SHP77 (cell line): ENCODE results near the gene MBD3.
A peak's percentile ranks its signal among the peaks of the same experiment; 100 is the strongest.
"Not testable (repeated sequence)": the region's sequence is repeated elsewhere in the genome, so short reads cannot be mapped to it uniquely, and the experiment has no call there.

ENCODE experiments used
- DNase-seq, 2 experiments: peaks; one replicate each; lab custom pipeline; 2025; lab: John Stamatoyannopoulos, UW

The MBD3 gene

DNA sequence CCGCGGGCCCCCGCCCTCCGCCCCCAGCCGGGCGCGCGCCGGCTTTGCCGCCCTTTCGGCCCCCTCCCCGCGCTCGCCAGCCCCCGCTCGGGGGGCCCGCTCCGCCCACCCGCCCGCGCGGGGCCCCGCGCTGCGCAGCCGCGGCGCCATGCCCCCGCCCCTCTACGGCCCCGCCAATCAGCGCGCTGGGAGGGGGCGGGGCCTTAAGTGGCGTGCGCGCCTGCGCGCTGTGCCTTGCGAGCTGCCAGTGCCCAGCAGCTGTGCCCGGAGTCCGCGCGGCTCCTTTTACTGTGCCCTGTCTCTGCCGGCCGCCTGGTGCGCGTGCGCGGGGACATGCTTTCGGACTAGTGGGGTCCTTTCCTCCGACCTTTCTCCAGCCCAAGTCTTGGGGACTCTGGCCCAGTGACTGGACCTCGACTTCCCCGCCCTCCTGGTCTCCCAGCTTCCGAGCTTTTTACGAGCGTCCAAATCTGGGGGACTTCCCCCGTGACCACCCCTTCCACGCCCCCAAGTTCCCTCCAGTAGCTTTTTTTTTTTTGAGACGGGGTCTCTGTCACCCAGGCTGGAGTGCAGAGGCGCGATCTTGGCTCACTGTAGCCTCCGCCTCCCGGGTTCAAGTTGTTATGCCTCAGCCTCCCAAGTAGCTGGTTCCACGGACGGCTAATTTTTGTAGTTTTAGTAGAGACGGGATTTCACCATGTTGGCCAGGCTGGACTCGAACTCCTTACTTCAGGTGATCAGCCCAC is at the start of gene MBD3:
Gene MBD3 (minus strand): TSS at position 111 of the 746 bp plus-strand sequence. CDS start 234 bp downstream, outside the sequence.
- DNase-seq: peak; percentile 89 to 92

GRCh38 chr19:1640893-1641448 is 48.3 kb upstream of the MBD3 start:
- DNase-seq: not testable (repeated sequence)

DNA sequence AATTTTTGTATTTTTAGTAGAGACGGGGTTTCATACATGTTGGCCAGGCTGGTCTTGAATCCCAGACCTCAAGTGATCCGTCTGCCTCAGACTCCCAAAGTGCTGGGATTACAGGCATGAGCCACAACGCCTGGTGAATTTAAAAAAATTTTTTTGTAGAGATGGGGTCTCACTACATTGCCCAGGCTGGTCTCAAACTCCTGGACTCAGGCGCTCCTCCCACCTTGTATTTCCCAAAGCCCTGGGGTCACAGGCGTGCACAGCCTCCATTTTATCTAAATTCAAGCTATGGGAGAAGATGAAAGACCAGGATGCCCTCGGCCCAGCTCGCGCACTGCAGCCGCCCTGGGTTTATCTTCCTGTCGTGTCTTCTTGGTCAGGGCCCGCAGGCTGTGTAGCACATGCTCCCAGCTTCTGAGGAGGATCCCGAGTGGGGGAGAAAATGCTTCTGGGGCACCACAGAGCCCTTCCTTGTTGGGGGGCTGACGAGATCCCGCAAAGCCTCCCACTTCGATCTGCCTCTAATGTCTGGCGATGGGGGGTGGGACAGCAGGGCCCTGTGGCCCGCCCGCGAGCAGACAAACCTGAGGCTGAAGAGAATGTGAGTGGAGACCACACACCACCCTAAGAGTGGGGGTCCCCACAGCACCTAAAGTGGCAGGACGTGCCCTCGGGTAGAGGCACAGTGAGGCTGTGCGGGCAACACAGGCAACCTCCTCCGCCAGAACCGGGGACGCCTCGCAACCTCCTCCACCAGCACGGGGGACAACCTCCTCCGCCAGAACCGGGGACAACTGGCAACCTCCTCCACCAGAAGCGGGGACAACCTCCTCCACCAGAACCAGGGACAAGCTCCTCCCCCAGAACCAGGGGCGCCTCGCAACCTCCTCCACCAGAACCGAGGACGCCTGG is 43.9 kb upstream of the MBD3 start:
- DNase-seq: no peak

- DNase-seq: no peak
Measured at GRCh38 chr19:1634938-1635243, 42.2 kb upstream of the MBD3 start.

GRCh38 chr19:1634242-1634937 is 41.7 kb upstream of the MBD3 start:
- DNase-seq: no peak

DNA sequence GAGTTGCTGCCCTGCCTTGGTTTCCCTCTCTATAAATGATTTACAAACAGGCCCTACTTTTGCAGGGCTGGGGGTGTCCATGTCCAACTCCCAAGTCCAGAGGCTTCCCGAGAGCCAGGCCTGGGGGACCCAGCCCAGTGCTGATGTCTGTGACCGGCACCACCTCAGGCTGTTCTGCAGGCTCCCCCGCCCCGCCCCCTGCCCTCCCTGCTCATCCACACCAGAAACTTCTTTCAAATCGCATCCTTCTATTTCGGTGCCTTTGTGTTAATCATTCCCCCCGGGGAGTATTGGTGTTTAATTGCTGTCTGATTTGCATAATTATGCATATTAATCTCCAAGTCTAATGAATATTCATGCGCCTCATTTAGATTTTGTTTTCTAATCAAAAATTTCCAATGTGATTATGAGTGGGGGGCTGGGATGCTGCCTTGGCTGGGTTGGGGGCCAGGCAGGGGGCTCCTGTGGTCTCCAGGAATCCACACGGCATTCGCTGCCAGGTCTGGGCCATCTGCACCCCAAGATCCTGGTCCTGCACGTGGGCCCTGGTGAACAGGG is 40.7 kb upstream of the MBD3 start:
- DNase-seq: no peak

GRCh38 chr19:1632462-1633268 is 40.0 kb upstream of the MBD3 start:
- no peak for DNase-seq

DNA sequence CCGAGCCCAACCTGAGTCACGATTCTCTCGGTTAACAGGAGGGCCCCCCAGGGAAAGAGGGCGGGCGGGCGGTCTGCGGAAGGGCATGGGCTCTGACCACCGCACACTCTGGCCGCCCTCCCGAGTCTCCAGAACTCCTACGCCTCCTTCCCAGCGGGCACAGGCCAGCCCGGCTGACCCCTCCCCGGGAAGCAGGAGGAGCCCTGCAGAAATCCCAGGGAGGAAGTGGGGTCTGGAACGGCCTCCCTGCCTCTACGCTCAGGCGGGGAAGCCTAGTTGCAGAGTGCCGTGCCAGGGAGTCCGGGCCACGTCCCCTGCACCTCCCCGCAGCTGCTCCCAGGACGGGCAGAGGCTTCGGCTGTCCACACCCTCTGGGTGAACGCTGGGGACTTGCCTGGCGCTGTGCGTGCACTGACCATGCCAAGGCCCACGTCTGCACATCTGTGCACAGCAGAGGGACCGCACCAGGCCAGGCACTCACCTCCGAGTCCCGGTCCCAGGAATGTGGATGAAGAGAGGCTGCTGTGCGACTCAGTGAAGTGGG is 39.0 kb upstream of the MBD3 start:
- no peak for DNase-seq

DNA sequence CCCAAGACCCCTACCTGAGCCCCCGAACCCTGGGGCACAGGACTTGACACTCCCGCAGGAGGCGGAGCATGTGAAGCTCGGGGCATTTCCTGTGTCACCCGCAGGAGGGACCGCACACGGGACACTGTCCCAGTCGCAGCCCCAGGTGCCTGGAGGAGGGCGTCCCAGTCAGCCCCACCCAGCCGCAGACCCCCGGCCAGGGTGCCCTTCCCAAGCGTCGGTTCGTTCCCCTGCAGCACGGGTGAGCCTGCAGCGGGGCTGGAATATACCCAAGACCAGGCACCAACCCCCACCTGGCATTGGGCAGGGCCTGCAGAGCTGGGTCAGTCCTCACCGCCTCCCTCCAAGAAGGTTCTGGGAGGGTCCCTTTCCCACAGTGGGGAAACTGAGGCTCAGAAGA is 38.1 kb upstream of the MBD3 start:
- DNase-seq: no peak

- no peak for DNase-seq
Measured at GRCh38 chr19:1630012-1630411, 37.3 kb upstream of the MBD3 start.

- no peak for DNase-seq
Measured at GRCh38 chr19:1629256-1629808, 36.7 kb upstream of the MBD3 start.

DNA sequence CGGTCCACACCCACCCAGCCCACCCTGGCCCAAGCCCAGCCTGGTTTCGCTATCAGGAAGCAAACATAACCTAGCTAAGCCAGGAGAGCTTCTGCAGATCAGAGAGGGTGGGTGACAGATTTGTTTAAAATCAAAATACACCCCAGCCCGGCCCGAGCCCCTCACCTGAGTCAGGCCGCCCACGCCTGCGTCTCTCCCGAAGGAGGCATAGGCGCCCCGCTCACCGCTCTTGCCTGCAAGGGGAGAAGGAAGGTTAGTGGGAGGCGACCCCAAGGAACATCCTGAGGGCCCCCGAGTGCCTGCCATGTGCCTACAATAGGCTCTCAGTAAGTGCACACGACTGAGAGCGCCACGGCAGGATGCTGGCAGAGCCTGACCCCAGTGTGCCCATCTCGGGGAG is 34.5 kb upstream of the MBD3 start:
- no peak for DNase-seq

GRCh38 chr19:1626417-1627010 is 33.8 kb upstream of the MBD3 start:
- no peak for DNase-seq

DNA sequence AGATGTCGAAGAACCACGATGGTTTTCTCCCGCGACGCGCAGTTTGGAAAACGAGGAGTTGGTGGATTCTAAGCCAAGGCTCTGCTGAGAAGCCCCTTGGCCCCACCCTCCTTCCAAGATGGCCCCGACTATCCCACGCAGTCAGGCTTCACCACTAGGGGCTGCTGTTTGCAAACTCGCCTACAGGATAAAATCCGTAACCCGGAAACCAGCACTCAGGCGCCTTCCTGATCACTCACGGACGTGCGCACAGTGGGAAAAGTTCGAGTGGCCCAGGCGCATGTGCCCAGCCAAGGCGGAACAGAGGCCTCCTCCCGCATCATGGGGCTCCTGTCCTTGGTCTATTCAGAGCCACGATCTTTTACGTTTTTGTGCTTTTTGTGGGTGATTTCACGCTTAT is 31.8 kb upstream of the MBD3 start:
- DNase-seq: peak in 1 of 2 experiments; percentile 39

- no peak for DNase-seq
Measured at GRCh38 chr19:1622541-1622940, 29.9 kb upstream of the MBD3 start.

DNA sequence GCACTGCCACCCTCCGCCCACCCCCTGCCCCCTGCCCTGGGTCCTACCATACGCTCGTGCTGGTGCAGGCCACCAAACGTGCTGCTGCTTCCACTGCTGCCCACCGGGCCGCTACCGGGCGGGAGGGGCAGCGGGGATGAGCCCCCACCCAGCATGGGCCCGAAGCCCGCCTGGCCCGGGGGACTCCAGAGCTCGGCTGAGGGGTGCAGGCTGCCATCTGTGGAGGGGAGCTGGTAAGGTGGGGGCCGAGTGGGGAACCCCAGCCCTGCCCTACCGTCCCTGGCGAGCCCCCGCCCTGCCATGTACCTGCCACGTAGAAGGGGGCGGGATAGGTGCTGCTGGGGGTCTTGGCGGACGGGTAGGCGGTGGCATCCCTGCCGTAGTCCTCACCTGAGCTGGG is 29.3 kb upstream of the MBD3 start:
- no peak for DNase-seq

- no peak for DNase-seq
Measured at GRCh38 chr19:1621574-1621973, 28.9 kb upstream of the MBD3 start.

GRCh38 chr19:1621021-1621420 is 28.4 kb upstream of the MBD3 start:
- DNase-seq: no peak

GRCh38 chr19:1620502-1620901 is 27.8 kb upstream of the MBD3 start:
- DNase-seq: no peak

DNA sequence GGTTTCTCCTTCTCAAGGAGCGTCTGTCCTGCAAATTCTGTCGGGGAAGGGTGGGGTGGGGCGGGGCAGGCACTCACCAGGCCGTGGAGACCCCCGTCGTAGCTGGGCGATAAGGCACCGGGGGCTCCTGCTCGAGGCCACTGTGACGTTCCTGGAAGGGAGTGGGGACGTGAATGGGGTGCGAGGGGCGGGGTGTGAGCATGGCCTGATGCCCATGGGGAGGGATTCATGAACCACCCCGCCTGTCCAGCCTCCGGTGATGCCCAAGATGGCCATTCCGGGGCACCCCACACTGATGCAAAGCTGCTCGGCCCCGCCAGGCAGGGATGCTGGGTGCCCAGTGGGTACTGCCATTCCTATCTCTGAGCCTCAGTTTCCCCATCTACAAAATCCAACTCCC is 27.0 kb upstream of the MBD3 start:
- DNase-seq: no peak
